Measurements from ENCODE around the gene NR5A2.

DNA sequence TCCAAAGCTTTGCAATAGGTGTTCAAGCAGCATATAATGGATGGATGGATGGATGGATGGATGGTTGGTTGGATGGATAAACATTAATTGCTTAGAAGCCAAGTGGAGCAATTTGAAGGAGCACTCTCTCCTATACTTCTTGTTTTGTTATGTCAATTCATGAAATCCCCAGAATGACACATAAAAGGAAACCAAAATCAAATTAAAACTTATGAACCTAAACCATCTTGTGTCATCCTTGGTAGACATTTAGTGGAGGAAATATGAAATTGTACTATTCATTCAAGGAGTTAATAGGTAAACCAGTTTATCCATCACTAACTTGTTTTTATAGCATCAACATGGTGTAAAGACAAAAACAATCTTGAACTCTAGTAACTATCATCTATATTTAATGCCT lies 122.5 kb downstream of the NR5A2 start:
- TF ChIP-seq POLR2A (IDR thresholded peaks at IDR 0.05; ENCODE audit: low read length) (no peak), GATA1 (IDR thresholded peaks at IDR 0.05; ENCODE audit: low read depth, low read length) (no peak)
